CD14-positive monocyte (primary cell): ENCODE results near the gene RGMA. TPM values are rescaled to one million over a fixed set of nuclear protein-coding genes. Genes with fewer than 3 reads are reported as not detected.

Experiments
- DNase-seq, 3 donors: peaks; one replicate each; pipeline ENCODE4 v3.0.0-alpha.2; 2011 to 2022
- H2AFZ ChIP-seq: 2 replicates; pipeline ENCODE4 v1.6.0; 2012; ENCODE audit warnings: mild to moderate bottlenecking, low read depth, low read length, inconsistent platforms; ENCODE audit not compliant: insufficient read depth, poor library complexity, severe bottlenecking
- H3K27ac ChIP-seq, 2 donors: 1 replicate in 1 of 2; 2 replicates in 1 of 2; pipeline ENCODE4 v1.5.1; 2012 to 2013; ENCODE audit warnings: low read length in 2 of 2, control low read depth in 1 of 2, inconsistent platforms in 1 of 2, low read depth in 1 of 2, mild to moderate bottlenecking in 1 of 2
- H3K27me3 ChIP-seq, 2 donors: one replicate each; pipeline versions ENCODE4 v1.6.0 to v1.6.1; 2011 to 2013; ENCODE audit warnings: low read length in 2 of 2; ENCODE audit not compliant: control insufficient read depth in 2 of 2, insufficient read depth in 2 of 2
- H3K36me3 ChIP-seq, 2 donors: replicated peaks in 1 of 2; 1 replicate in 1 of 2; 2 replicates in 1 of 2; pipeline versions ENCODE4 v1.5.1 to v1.6.1; 2012 to 2013; ENCODE audit warnings: low read length in 2 of 2, control low read depth in 1 of 2, inconsistent platforms in 1 of 2, mild to moderate bottlenecking in 1 of 2; ENCODE audit not compliant: insufficient read depth in 2 of 2, control insufficient read depth in 1 of 2
- H3K4me1 ChIP-seq, 2 donors: 1 replicate in 1 of 2; 2 replicates in 1 of 2; pipeline versions ENCODE4 v1.5.1 to v1.6.1; 2012 to 2013; ENCODE audit warnings: low read length in 2 of 2, control low read depth in 1 of 2, inconsistent platforms in 1 of 2, mild to moderate bottlenecking in 1 of 2, moderate library complexity in 1 of 2; ENCODE audit not compliant: insufficient read depth in 2 of 2, control insufficient read depth in 1 of 2
- H3K4me2 ChIP-seq: replicated peaks from 2 replicates; pipeline ENCODE3; 2012; ENCODE audit warnings: low read length, moderate library complexity, mild to moderate bottlenecking; ENCODE audit not compliant: poor library complexity, severe bottlenecking; ENCODE audit errors: extremely low read depth
- H3K4me3 ChIP-seq, 3 experiments: fragments of 200-600 bp in 1 of 3; sonication (generic) in 1 of 3; replicated peaks in 1 of 3; 1 replicate in 2 of 3; 2 replicates in 1 of 3; pipeline ENCODE4 v1.5.1; 2011 to 2013; ENCODE audit warnings: low read length in 3 of 3, mild to moderate bottlenecking in 3 of 3, control low read depth in 2 of 3, low read depth in 2 of 3, inconsistent platforms in 1 of 3, moderate library complexity in 1 of 3
- H3K79me2 ChIP-seq: 2 replicates; pipeline ENCODE4 v1.6.0; 2012; ENCODE audit warnings: mild to moderate bottlenecking, control low read depth, inconsistent platforms, low read length, moderate library complexity; ENCODE audit not compliant: insufficient read depth
- H3K9ac ChIP-seq: 2 replicates; pipeline ENCODE4 v1.6.0; 2017; ENCODE audit warnings: low read length, mild to moderate bottlenecking; ENCODE audit not compliant: insufficient read depth, poor library complexity, severe bottlenecking
- H3K9me3 ChIP-seq, 2 donors: replicated peaks in 1 of 2; 1 replicate in 1 of 2; 2 replicates in 1 of 2; pipeline versions ENCODE4 v1.5.1 to v1.6.1; 2012 to 2013; ENCODE audit warnings: low read length in 2 of 2, control low read depth in 1 of 2; ENCODE audit not compliant: control insufficient read depth in 1 of 2, insufficient read depth in 1 of 2
- H4K20me1 ChIP-seq: 2 replicates; pipeline ENCODE4 v1.6.0; 2012; ENCODE audit warnings: mild to moderate bottlenecking, low read length, control low read depth, moderate library complexity; ENCODE audit not compliant: insufficient read depth
- H3K27ac Mint-ChIP-seq, 7 donors: one replicate each; pipeline ENCODE4 v1.8.0; 2020; ENCODE audit warnings: mild to moderate bottlenecking in 7 of 7, mixed read lengths in 7 of 7, moderate library complexity in 6 of 7, inconsistent platforms in 2 of 7
- H3K27me3 Mint-ChIP-seq, 3 donors: one replicate each; pipeline ENCODE4 v1.8.0; 2021 to 2022; ENCODE audit warnings: low read depth in 3 of 3, mild to moderate bottlenecking in 3 of 3, mixed read lengths in 3 of 3, moderate library complexity in 3 of 3, inconsistent platforms in 1 of 3
- H3K36me3 Mint-ChIP-seq, 2 donors: one replicate each; pipeline ENCODE4 v1.8.0; 2020; ENCODE audit warnings: mixed read lengths in 2 of 2, inconsistent platforms in 1 of 2, mild to moderate bottlenecking in 1 of 2
- H3K4me1 Mint-ChIP-seq: one replicate; pipeline ENCODE4 v1.8.0; 2020; ENCODE audit warnings: mild to moderate bottlenecking, mixed read lengths
- H3K4me3 Mint-ChIP-seq, 2 donors: one replicate each; pipeline ENCODE4 v1.8.0; 2020; ENCODE audit warnings: mild to moderate bottlenecking in 2 of 2, mixed read lengths in 2 of 2, moderate library complexity in 1 of 2
- H3K9me3 Mint-ChIP-seq, 7 donors: one replicate each; pipeline ENCODE4 v1.8.0; 2020 to 2022; ENCODE audit warnings: mixed read lengths in 7 of 7, mild to moderate bottlenecking in 6 of 7, moderate library complexity in 6 of 7, inconsistent platforms in 2 of 7
- WGBS: methylation state at CpG from one replicate; pipeline ENCODE4 v1.1.5; 2013; ENCODE audit warnings: missing lambda C conversion rate; ENCODE audit not compliant: insufficient coverage; 5-methylcytosine and 5-hydroxymethylcytosine counted together
- intact Hi-C, 2 donors: fragments of 100-400 bp; cut with micrococcal nuclease; formaldehyde crosslinking; loops; one replicate each; pipeline versions ENCODE4 v1.15.0 to v1.15.1; 2023
- polyA plus RNA-seq, 3 donors: library from polyadenylated mRNA; depleted of rRNA in 1 of 3; unstranded in 2 of 3; stranded (reverse) in 1 of 3; fragments of 300-500 nt in 2 of 3; fragments of >200 nt in 1 of 3; fragmentation: Illumina TruSeq in 2 of 3; gene quantifications; 1 replicate in 2 of 3; 2 replicates in 1 of 3; pipeline ENCODE4 v1.2.3, GENCODE V29; 2012 to 2021
- TF ChIP-seq, protein P1 (sequence below): fragments of 200-600 bp; IDR thresholded peaks from one replicate; pipeline ENCODE4 v1.8.0; 2022; ENCODE audit warnings: antibody characterized with exemption, mild to moderate bottlenecking

The RGMA gene
- polyA plus RNA-seq, 3 donors, result 0.07 to 0.35 (median 0.08) TPM

DNA sequence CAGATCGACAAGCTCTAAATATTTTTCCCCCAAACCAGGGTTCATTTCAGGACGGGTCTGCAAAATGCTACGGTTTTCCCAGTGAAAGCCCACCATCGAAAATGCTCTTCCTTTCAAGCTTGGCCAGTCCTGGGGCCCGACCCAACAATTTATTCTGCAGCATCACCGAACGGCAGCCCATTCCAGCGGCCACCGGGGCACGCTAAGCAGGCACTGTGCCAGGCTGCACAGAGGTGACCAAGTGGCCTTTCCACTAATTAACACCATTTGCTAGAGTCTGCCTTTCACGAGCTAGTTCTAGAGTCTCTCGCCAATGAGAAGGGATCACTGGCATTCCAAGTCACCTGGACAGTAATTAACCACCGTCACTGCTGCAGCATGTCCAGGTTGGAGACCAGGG is 14.4 kb downstream of the RGMA start:
- TF ChIP-seq, protein P1, sequence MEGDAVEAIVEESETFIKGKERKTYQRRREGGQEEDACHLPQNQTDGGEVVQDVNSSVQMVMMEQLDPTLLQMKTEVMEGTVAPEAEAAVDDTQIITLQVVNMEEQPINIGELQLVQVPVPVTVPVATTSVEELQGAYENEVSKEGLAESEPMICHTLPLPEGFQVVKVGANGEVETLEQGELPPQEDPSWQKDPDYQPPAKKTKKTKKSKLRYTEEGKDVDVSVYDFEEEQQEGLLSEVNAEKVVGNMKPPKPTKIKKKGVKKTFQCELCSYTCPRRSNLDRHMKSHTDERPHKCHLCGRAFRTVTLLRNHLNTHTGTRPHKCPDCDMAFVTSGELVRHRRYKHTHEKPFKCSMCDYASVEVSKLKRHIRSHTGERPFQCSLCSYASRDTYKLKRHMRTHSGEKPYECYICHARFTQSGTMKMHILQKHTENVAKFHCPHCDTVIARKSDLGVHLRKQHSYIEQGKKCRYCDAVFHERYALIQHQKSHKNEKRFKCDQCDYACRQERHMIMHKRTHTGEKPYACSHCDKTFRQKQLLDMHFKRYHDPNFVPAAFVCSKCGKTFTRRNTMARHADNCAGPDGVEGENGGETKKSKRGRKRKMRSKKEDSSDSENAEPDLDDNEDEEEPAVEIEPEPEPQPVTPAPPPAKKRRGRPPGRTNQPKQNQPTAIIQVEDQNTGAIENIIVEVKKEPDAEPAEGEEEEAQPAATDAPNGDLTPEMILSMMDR, result no peak
- DNase-seq, result no peak
- no peak overlapping the region for H3K4me2 ChIP-seq
- no peaks in the 10 kb centered on the region for H3K36me3 ChIP-seq
- Mint-ChIP-seq H3K4me1 (peaks cover 22% of the 10 kb centered on the region), H3K4me3 (peak overlapping the region in 1 of 2 donors; percentile 95), H3K9me3 (peaks cover 0 to 19% (median 4%) of the 10 kb centered on the region in 7 donors), H3K27ac (no peak overlapping the region), H3K36me3 (peaks cover 0 to 4% of the 10 kb centered on the region in 2 donors), H3K27me3 (peaks cover 53 to 83% (median 63%) of the 10 kb centered on the region in 3 donors)
- peaks cover 25 to 55% of the 10 kb centered on the region in 2 donors for H3K27me3 ChIP-seq
- no peak overlapping the region for H3K9ac ChIP-seq
- no peak overlapping the region for H3K27ac ChIP-seq
- H4K20me1 ChIP-seq, result no peaks in the 10 kb centered on the region
- no peak overlapping the region for H3K4me3 ChIP-seq
- intact Hi-C loops, result no loop called here
- H2AFZ ChIP-seq, result no peak overlapping the region
- peaks cover 15 to 19% of the 10 kb centered on the region in 2 donors for H3K4me1 ChIP-seq
- no peaks in the 10 kb centered on the region for H3K79me2 ChIP-seq
- WGBS, result 97% methylated on average over 13 of the region's 13 CpGs
- peaks cover 0 to 12% of the 10 kb centered on the region in 2 donors for H3K9me3 ChIP-seq

DNA sequence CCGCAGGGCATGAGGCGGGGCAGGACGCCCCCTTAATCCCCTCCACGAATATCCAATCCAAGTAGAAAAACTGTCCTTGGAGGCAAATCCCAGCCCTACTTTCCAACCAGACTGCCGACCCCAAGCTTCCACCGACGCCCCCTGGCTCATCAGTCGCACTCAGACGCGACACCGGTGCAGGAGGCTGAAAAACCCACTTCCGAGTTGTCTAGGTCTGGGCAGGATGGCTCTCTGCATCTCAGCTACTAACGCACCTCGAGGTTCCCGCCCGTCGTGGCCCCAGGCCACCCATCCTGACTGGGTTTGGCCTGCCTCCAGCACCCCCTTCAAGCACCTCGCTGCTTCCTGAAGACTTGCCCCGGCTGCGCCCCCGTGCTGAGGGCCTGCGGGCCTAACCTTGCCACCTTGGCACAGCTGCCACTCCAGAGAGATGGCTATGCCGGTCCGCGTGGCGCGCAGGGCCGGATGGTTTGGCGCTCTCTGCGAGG is 15.5 kb downstream of the RGMA start:
- WGBS, result 3% methylated on average over 27 of the region's 30 CpGs
- TF ChIP-seq, protein P1, result no peak

More for the DNA sequence above, 15.5 kb downstream of the RGMA start:
- Histone ChIP-seq H3K36me3 (no peaks in the 10 kb centered on the region), H3K27me3 (peaks cover 25 to 55% of the 10 kb centered on the region in 2 donors), H3K9ac (peak overlapping the region; percentile 17), H3K79me2 (no peaks in the 10 kb centered on the region), H3K9me3 (peaks cover 0 to 12% of the 10 kb centered on the region in 2 donors), H3K4me1 (peaks cover 15 to 19% of the 10 kb centered on the region in 2 donors), H4K20me1 (no peaks in the 10 kb centered on the region), H3K27ac (no peak overlapping the region), H3K4me3 (peak overlapping the region in 1 of 3 experiments; percentile 61), H2AFZ (peak overlapping the region; percentile 53), H3K4me2 (peak overlapping the region; percentile 73)
- Mint-ChIP-seq H3K9me3 (peaks cover 0 to 19% (median 4%) of the 10 kb centered on the region in 7 donors), H3K27ac (no peak overlapping the region), H3K27me3 (peaks cover 53 to 78% (median 63%) of the 10 kb centered on the region in 3 donors), H3K4me3 (peak overlapping the region; percentile 79 to 95), H3K4me1 (peaks cover 22% of the 10 kb centered on the region), H3K36me3 (peaks cover 0 to 4% of the 10 kb centered on the region in 2 donors)
- intact Hi-C loops, result no loop called here
- DNase-seq, result no peak
